GM21423 (cell line): ENCODE measurements around the gene EEFSEC.

Experiments used
- ATAC-seq: cut with Tn5 transposase; IDR thresholded peaks from one replicate; pipeline ENCODE4 v1.9.1; 2021; ENCODE audit warnings: mild to moderate bottlenecking, moderate library complexity; ENCODE audit not compliant: unreplicated experiment

EEFSEC gene

GRCh38 chr3:128153156-128154041, at the start of gene EEFSEC:
EEFSEC (plus strand) TSS chr3:128153481; CDS start chr3:128153508, 27 bp downstream.
- ATAC-seq, result peak; percentile 90

- no peak for ATAC-seq
These were observed 45.4 kb upstream of the EEFSEC start for GRCh38 chr3:128107834-128108233.

GRCh38 chr3:128111147-128111546, 42.1 kb upstream of the EEFSEC start:
- no peak for ATAC-seq

- no peak for ATAC-seq
These were observed 40.8 kb upstream of the EEFSEC start for GRCh38 chr3:128112357-128112968.

- no peak for ATAC-seq
These were observed 39.2 kb upstream of the EEFSEC start for GRCh38 chr3:128113817-128114794.

- ATAC-seq, result no peak
These were observed 31.3 kb upstream of the EEFSEC start for GRCh38 chr3:128122013-128122412.

- no peak for ATAC-seq
These were observed 30.1 kb upstream of the EEFSEC start for GRCh38 chr3:128123156-128123537.

GRCh38 chr3:128123538-128124368, 29.5 kb upstream of the EEFSEC start, which contains the start of gene RUVBL1:
RUVBL1 (minus strand) TSS chr3:128123812; CDS start chr3:128123724, 88 bp downstream.
- peak; percentile 97 for ATAC-seq

- no peak for ATAC-seq
These were observed 26.0 kb upstream of the EEFSEC start for GRCh38 chr3:128127236-128127635.

GRCh38 chr3:128128251-128128650, 25.0 kb upstream of the EEFSEC start:
- no peak for ATAC-seq

GRCh38 chr3:128131897-128132646, 21.2 kb upstream of the EEFSEC start:
- ATAC-seq, result no peak

GRCh38 chr3:128133273-128133883, 19.9 kb upstream of the EEFSEC start:
- ATAC-seq, result no peak

- ATAC-seq, result no peak
These were observed 9.8 kb upstream of the EEFSEC start for GRCh38 chr3:128143496-128143895.

- no peak for ATAC-seq
These were observed 8.6 kb upstream of the EEFSEC start for GRCh38 chr3:128144512-128145187.

GRCh38 chr3:128145279-128145678, 8.0 kb upstream of the EEFSEC start:
- no peak for ATAC-seq

GRCh38 chr3:128146201-128146600, 7.1 kb upstream of the EEFSEC start:
- ATAC-seq, result no peak

GRCh38 chr3:128149650-128150049, 3.6 kb upstream of the EEFSEC start:
- no peak for ATAC-seq

GRCh38 chr3:128151758-128152274, 1.5 kb upstream of the EEFSEC start:
- ATAC-seq, result no peak
